Activated CD8-positive, alpha-beta memory T cell treated with anti-CD3 and anti-CD28 coated beads for 24 hours (primary cell): ENCODE data around the gene STEAP4.
"Not testable (repeated sequence)": the region's sequence is repeated elsewhere in the genome, so short reads cannot be mapped to it uniquely, and the experiment has no call there.

Source experiments
- DNase-seq: peaks from one replicate; pipeline ENCODE4 v3.0.0-alpha.2; 2020

Gene STEAP4

DNA sequence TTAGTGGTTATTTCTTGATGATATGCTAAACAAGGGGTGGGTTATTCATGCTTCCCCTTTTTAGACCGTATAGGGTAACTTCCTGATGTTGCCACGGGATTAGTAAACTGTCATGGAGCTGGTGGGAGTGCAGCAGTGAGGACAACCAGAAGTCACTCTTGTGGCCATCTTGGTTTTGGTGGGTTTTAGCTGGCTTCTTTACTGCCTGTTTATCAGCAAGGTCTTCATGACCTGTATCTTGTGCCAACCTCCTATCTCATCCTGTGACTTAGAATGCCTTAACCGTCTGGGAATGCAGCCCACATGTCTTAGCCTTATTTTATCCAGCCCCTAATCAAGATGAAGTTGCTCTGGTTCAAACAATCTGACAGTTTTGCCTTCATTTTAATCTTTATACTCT lies 41.7 kb downstream of the STEAP4 start:
- not testable (repeated sequence) for DNase-seq

DNA sequence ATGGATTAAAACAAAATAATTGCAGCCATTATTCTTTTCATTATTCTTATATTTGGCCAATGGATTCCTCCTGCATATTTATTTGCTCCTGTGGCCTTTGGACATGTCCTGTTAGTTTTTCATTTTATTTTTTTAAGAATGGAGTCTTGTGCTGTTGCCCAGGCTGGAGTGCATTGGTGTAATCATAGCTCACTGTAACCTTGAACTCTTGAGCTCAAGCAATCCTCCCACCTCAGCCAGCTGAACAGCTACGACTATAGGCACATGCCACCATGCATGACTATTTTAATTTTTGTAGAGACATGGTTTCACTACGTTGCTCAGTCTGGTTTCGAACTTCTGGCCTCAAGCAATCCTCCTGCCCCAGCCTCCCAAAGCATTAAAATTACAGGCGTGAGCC lies 44.1 kb downstream of the STEAP4 start:
- no peak for DNase-seq

DNA sequence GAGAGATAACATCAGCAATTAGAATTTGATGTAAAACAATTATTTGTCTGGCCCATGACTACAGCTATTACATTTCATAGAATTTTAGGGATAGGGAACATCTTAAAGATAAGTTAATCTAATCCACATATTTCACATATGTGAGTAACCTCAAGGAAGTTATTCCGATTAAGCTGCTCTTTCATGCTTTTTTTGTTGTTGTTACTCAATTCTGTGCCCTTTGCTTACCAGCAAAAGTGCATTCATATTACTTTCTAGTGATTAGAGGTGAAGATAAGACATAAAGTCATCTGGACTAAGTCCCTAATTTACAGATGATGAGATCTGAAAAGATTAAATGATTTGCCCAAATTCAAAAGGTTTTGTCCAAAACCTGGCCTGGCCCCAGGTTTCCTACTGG lies 46.0 kb downstream of the STEAP4 start:
- DNase-seq: no peak

DNA sequence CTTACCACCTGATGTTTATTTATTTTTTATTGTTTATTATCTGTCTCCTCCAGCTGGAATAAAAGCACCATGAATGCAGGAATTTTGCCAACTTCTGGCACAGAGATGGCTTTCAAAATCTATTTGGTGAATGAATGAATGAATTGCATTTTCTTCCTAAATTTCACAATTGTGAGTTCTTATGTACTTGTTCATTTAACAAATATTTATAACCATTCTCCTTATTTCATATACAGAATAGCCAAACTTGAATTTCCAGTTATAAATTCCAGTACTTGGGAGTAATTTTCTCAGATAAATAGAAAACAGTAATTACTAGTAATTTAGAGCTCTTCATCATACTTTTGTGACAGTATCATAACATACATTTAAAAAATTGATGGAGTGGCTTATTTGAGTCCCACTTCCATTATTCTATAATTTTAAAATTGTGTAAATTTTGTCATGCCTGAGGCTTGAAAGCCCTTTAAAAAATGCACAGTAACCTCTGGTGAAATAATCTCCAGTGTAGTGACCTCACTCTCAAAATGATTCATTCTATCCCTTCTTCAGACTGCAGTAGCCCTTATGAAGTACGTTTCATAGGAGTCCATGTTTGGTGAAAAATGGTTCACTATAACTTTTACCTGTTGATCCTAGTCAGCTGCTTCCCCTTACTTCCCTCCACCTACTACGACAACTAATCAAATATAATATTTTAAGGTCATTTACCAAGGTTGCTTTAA lies 46.9 kb downstream of the STEAP4 start:
- no peak for DNase-seq

DNA sequence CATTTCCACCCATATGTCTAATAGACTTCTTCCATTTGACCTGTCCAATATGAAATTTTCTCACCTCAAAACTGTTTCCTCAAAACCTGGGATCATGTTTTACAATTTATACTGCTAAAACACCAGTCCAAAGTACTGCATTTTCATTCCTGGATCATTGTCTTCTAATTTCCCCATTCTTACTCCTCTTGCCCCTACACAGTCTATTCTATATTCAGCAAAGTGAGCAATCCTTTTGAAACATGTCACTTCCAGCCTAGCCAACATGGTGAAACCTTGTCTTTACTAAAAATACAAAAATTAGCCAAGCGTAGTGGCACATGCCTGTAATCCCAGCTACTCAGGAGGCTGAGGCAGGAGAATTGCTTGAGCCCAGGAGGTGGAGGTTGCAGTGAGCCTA lies 48.4 kb downstream of the STEAP4 start:
- DNase-seq: not testable (repeated sequence)

DNA sequence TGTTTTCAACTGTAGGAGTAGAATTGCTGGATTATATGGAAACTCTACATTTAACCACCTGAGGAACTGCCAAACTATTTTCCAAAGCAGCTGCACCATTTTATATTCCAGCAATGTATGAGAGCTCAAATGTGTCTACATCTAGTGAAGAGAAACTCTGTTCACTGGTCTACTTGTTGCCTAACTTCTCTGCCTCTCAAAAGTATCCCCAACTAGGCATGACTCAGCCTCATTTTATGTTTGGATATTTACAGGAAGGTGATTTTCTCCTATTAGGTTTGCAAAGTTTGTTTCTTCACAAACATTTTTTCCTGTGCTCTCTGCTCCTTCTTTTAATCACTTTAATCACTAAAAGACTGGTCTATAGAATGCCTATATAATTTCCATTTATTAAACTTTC lies 49.8 kb downstream of the STEAP4 start:
- no peak for DNase-seq

DNA sequence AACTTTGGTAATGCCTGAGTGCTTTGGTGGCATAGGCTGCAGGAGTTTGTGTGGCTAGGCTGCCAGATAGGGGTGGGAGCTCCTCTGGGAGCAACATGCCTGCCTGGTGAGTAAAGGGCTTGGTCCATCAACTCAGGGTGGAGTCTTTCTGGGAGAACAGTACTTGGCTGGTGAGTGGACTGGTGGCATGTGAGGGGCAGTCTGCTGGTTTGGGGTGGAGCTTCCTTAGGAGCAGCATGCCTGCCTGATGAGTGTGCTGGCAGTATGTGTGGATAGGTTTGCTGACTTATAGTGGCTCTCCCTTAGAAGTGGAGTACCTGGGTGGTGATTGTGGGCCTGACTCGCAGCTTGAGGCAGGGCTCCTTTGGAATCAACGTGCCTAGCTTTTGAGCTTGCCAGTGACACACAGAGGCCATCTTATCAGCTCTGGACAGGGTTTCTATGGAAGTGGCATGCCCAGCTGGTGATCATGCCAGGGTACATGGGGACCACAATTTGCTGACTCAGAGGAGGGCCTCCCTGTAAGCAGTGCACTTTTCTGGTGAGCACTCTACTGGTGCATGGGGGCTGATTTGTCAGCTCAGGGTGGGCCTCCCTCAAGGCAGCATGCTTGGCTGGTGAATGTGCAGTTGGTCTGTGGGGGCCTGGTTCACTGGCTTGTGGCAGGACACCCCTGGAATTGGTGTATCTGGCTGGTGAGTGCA lies 51.8 kb downstream of the STEAP4 start:
- no peak for DNase-seq

DNA sequence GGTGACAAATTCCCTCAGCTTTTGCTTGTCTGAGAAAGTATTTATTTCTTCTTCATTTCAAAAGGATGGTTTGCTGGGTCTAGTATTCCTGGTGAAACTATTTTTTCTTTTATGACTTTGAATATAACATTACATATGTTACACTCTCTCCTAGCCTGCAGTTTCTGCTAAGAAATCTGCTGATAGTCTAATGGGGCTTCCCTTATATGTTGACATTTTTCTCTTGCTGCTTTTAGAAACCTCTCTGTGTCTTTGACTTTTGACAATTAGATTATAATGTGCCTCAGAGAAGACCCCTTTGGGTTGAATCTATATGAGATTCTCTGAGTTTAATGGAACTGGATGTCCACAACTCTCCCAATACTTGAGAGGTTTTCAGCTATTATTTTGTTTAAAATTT lies 53.1 kb downstream of the STEAP4 start:
- DNase-seq: no peak

DNA sequence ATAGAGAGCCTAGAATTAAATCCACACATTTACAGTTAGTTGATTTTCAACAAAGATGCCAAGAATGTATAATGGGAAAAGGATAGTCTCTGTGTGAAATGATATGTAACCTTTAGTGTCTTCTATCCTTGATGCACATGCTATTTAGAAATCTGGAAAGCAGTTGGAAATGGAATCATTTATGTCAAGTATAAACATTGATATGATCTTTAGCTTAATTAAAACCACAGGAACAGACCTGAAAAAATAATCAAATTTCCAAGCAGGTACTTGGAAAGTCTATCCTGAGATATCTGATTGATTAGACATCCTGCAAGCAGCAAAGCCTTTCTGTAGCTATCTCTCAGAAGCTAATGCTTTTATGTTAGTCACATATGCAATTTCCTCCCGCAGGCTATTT lies 62.4 kb downstream of the STEAP4 start:
- no peak for DNase-seq

DNA sequence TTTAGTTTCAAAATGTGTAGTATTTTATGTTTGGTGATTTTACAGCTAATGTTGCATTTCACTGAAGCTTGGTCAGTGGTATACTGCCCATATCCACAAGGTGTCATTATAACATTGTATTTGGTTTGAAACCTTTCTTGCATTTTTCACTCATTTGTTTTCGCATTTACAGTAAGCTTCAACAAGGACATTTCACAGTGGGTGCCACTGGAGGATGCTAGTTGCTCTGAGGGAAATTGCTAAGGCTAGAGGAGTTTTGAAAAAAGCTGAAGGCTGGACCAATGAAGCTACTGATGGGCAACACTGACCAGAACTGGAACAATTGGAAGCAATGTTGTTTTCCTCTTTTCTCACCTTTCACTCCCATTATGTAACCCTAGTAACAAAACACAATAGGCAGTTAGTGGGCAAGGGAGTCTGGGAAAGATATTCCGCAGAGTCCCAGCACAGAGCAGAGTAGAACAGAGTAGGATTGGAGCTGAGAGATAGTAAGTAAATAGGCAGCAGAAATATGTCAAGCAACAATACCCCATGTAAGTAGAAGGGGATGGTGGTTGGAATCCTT lies 63.3 kb downstream of the STEAP4 start:
- no peak for DNase-seq

DNA sequence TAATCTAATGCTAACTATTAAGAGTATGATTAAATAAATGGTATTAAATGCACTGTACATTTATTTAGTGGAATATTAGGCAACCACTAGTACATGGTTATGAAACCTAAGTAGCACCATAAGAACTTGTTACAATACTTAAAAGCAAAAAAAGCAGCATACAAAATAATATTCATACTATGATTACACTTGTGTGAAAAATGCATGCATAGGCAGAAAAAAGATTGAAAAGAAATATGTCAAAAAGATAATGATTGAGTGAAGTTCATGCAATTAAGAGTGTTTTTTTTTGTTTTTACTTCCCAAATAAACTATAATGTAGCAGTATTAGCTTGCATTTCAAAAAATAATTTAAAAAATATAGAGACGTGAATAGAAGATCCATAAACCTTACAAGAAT lies 66.8 kb downstream of the STEAP4 start:
- DNase-seq: no peak

DNA sequence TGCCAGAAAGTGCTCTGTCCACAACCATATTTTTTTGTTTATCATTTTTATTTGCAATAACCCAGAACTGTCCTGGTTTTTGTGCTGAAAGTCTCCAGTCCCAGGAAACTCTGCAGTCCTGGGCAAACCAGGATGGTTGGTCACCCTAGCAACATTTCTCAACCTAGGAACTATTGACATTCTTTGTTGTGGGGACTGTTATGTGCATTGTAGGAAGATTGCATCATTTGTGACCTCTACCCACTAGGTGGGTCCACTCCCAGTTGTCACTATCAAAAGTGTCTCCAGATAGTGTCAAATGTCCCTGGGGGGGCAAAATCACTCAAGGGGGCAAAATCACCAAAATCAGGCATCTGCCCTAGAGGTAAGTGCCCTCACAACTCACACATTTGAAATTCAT lies 72.9 kb downstream of the STEAP4 start:
- DNase-seq: no peak

DNA sequence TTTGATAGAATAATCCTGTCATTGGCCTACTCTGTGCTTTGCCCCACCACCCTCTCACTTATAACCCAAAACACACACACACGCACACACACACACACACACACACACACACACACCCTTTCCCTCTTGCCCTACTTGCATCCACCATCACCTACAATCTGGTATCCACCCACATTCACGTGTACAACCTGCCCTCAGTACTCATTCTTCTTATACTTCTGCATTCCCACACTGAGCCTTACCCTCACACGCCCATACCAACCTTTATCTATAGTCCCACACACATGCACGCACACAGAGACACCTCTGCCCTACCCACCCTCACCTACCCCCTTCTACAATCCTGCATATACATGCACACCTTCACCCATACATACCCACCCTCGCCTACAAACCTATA lies 76.0 kb downstream of the STEAP4 start:
- no peak for DNase-seq

DNA sequence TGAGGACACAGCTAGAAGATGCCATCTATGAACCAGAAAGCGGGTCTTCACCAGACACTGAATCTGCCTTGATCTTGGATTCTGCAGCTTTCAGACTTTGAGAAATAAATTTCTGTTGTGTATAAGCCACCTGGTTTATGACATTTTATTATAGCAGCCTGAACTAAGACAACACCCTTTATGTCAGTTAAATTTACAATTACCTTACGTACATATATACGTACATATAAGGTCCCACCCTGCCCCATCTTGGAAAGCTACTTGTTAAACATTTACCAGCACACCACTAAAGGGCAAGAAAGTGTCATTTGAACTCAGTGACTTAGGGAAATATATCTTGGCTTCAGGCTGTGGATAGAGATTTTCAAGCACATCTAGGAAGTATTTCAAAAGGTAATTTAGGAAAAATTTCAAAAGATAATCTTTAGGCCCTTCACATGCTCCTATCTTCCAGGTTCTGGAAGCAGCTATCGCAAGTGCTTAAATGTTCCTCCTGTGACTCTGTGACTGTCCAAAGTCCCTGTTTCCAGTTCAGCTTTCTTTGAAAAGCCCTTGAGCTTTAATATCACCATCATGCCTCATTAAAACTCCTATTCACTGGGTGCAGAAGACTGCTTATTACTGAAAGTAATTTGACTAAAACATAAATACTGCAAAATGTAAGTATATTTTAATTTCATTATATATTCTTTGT lies 77.2 kb downstream of the STEAP4 start:
- no peak for DNase-seq

DNA sequence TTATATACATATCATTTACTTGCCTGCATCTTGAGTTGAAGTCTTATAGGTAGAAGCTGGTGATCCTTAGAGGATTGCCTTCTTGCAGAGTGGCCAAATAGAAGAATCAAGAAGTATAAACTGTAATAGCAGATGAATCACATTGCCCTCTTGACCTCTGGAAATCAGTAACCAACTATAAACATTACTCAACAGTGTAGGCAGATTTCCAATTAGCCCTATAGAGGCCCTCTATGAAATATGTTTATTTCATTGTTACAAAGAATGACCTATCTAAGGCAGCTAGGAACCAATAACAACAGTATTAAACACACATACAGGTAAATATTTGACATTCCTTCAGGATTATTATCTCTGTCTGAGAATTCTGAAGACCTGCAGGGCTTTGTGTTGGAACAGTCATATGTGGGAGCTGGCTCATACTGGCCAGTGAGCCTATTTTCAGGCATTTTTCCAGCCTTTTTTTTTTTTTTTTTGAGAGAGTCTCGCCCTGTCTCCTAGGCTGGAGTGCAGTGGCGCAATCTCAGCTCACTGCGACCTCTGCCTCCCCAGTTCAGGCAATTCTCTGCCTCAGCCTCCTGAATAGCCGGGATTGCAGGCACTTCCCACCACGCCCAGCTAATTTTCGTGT lies 79.7 kb downstream of the STEAP4 start:
- no peak for DNase-seq

DNA sequence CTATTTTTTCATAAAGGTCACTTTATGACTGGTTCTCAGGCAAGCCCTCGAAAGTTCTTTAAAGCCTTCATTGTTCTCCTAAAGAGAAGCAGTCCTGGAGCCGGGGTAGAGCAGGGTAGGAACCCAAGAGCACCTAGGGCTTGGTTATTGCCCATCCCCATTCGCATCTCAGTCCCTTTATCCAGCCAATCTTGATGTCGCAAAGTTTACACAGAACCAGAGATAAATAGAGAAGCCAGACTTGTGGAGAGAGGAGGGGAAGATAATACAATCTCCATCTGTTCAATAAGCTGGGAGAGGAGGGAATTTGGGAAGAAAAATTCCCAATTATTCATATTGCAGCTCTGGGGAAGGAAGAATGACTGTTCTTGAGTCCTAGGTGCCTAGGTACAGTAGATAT lies 80.5 kb downstream of the STEAP4 start:
- no peak for DNase-seq

DNA sequence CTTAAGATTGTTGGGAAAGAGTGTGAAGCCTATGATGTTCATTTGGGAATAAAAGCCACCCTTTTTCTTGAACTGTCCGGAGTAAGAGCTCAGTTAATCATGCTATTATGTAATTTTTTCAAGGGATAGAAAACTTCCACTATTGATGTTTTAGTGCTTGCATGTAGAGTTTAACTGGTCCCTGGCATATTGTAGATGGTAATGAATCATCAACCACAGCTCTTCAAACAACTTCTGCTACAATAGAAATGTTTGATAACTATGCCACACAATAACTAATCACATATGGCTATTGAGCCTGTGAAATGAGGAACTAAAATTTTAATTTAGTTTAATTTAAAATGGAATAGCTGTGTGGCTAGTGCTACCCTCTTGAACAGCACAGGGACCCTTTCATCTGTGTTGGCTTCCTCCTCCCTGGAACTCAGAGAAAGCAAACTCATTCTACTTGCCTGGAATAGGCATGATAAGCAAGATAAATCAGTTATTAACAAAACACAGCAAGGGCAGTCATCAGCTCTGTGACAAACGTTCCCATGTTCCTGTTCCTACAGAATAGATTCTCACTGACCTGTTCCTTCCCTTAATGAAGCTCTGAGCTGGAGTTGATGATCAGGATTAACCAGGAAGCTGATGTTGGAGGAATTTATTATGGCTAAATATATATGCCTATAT lies 82.0 kb downstream of the STEAP4 start:
- no peak for DNase-seq

DNA sequence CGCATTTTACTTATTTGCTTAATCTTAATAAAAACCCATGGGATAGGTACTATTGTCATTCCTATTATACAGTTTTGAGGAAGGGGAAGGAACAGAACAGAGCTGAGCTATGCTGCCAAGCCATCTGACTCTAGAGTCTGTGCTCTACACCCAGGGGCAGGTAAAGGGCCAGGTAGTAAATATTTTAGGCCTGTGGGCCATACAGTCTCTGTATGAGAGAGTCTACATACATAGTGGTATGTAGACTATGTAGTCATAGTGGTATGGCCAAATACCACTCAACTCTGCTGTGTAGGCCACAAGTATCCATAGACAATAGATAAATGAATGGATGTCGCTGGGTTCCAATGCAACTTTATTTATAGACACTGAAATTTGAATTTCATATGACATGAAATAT lies 83.4 kb downstream of the STEAP4 start:
- DNase-seq: no peak
